AG04450 (cell line): ENCODE measurements around the gene FAM3A. TPM values are rescaled to one million over a fixed set of nuclear protein-coding genes. Genes with fewer than 3 reads are reported as not detected.
A peak's percentile ranks its signal among the peaks of the same experiment; 100 is the strongest.

Experiments used
- CTCF ChIA-PET: fragments of 300-600, 350-600 bp; formaldehyde crosslinking; extraction: SDS; loops from one replicate; lab custom pipeline; 2022; ENCODE audit warnings: antibody characterized with exemption, inconsistent platforms; lab: Charles Lee
- POLR2A ChIA-PET: fragments of 350-600 bp; formaldehyde crosslinking; extraction: SDS; loops from one replicate; lab custom pipeline; 2021; ENCODE audit warnings: antibody characterized with exemption, inconsistent platforms; lab: Yijun Ruan, JAX
- DNase-seq: peaks from one replicate; pipeline ENCODE4 v3.0.0-alpha.2; 2011; ENCODE audit warnings: low read depth, low spot score
- H3K27ac ChIP-seq: one replicate; pipeline ENCODE4 v1.5.1; 2012; ENCODE audit warnings: low read depth, low read length, control low read depth
- H3K27me3 ChIP-seq: one replicate; pipeline ENCODE4 v1.6.0; 2012; ENCODE audit warnings: low read length; ENCODE audit not compliant: control insufficient read depth, insufficient read depth
- H3K4me3 ChIP-seq: 2 replicates; pipeline ENCODE4 v1.5.1; 2011; ENCODE audit warnings: mild to moderate bottlenecking, low read depth, low read length, control low read depth
- H3K9me3 ChIP-seq: 2 replicates; pipeline ENCODE4 v1.5.1; 2012; ENCODE audit warnings: low read length; ENCODE audit not compliant: control insufficient read depth, insufficient read depth
- CTCF ChIP-seq: IDR thresholded peaks from 2 replicates; pipeline ENCODE4 v1.5.1; 2011; ENCODE audit warnings: low read depth, low read length, control low read depth, inconsistent platforms
- polyA plus RNA-seq: library from polyadenylated mRNA; depleted of rRNA; stranded (reverse); fragments of >200 nt; gene quantifications from 2 replicates; pipeline ENCODE4 v1.2.3, GENCODE V29; 2011; rRNA removed
- small RNA-seq: library from RNA; depleted of rRNA; stranded (forward); fragments of <200 nt; gene quantifications from one replicate; pipeline ENCODE3, GENCODE V24; 2012; ENCODE audit warnings: low read depth; ENCODE audit not compliant: insufficient read length

The FAM3A gene
- polyA plus RNA-seq, 1 experiment, result 15.5 TPM

- POLR2A ChIA-PET, result interaction anchor here (1.1 to 1.5 kb wide), 3 partner anchors 29 to 47 kb away, joined by 3 to 6 read pairs (median 4); partner anchors contain the start of genes SLC10A3 and TAFAZZIN
- CTCF ChIA-PET, result no interaction called here
- Histone ChIP-seq H3K4me3 (peak within 1 kb of the TSS; percentile 75), H3K27ac (no peak within 1 kb of the TSS), H3K27me3 (no peaks in the 10 kb centered on the region), H3K9me3 (no peaks in the 10 kb centered on the region)
- no peak for TF ChIP-seq CTCF
- DNase-seq, result no peak
Measured at GRCh38 chrX:154458116-154458953, 57.7 kb downstream of the FAM3A start, which contains the start of gene PLXNA3. Gene PLXNA3 (plus strand): TSS chrX:154458281. CDS start chrX:154460184, 1,903 bp downstream.

- no peak for DNase-seq
- Histone ChIP-seq H3K27ac (no peak overlapping the region), H3K27me3 (no peaks in the 10 kb centered on the region), H3K9me3 (no peaks in the 10 kb centered on the region), H3K4me3 (peak overlapping the region; percentile 55)
- CTCF ChIA-PET, result no interaction called here
- POLR2A ChIA-PET, result no interaction called here
- no peak for TF ChIP-seq CTCF
Measured at GRCh38 chrX:154457491-154458115, 58.4 kb downstream of the FAM3A start.

Small RNA genes within 50 kb of the gene (small RNA-seq; reads per million reads assigned to genes)
- not detected for gene RN7SL697P

Other genes with a start within 250 kb of the FAM3A start
- not detected in 2 replicates for gene TEX28, start 221.1 kb downstream of the FAM3A start, polyA plus RNA-seq
- not detected in 2 replicates for gene TKTL1, start 220.4 kb downstream of the FAM3A start, polyA plus RNA-seq
- 605 and 863 TPM in 2 replicates for gene FLNA, start 141.6 kb downstream of the FAM3A start, polyA plus RNA-seq
- gene EMD, start 136.9 kb downstream of the FAM3A start, polyA plus RNA-seq, result 30.2 and 30.8 TPM in 2 replicates
- gene RPL10, start 117.9 kb downstream of the FAM3A start, polyA plus RNA-seq, result 3,912 and 4,828 TPM in 2 replicates
- 25.7 and 36.6 TPM in 2 replicates for gene DNASE1L1, start 107.0 kb downstream of the FAM3A start, polyA plus RNA-seq
- gene TAFAZZIN, start 104.7 kb downstream of the FAM3A start, polyA plus RNA-seq, result 13.0 and 15.3 TPM in 2 replicates
- 65.0 and 79.7 TPM in 2 replicates for gene ATP6AP1, start 87.6 kb downstream of the FAM3A start, polyA plus RNA-seq
- 149 and 154 TPM in 2 replicates for gene GDI1, start 79.1 kb downstream of the FAM3A start, polyA plus RNA-seq
- 69.0 and 79.5 TPM in 2 replicates for gene FAM50A, start 72.1 kb downstream of the FAM3A start, polyA plus RNA-seq
- gene PLXNA3, start 58.0 kb downstream of the FAM3A start, polyA plus RNA-seq, result 20.5 and 28.1 TPM in 2 replicates
- gene LAGE3, start 37.0 kb downstream of the FAM3A start, polyA plus RNA-seq, result 9.3 and 13.2 TPM in 2 replicates
- gene UBL4A, start 29.6 kb downstream of the FAM3A start, polyA plus RNA-seq, result 17.4 and 20.5 TPM in 2 replicates
- 10.1 and 13.8 TPM in 2 replicates for gene SLC10A3, start 25.6 kb downstream of the FAM3A start, polyA plus RNA-seq
- gene G6PD, start 30.6 kb upstream of the FAM3A start, polyA plus RNA-seq, result 172 and 244 TPM in 2 replicates
- gene IKBKG, start 31.4 kb upstream of the FAM3A start, polyA plus RNA-seq, result 25.1 and 35.8 TPM in 2 replicates
- not detected in 2 replicates for gene CTAG1A, start 68.9 kb upstream of the FAM3A start, polyA plus RNA-seq
- not detected in 2 replicates for gene CTAG1B, start 103.0 kb upstream of the FAM3A start, polyA plus RNA-seq
- not detected in 2 replicates for gene CTAG2, start 137.3 kb upstream of the FAM3A start, polyA plus RNA-seq
- 2.5 and 2.8 TPM in 2 replicates for gene GAB3, start 234.8 kb upstream of the FAM3A start, polyA plus RNA-seq
- 41.5 and 50.5 TPM in 2 replicates for gene DKC1, start 246.6 kb upstream of the FAM3A start, polyA plus RNA-seq